T-helper 22 cell (primary cell): ENCODE results near the gene NR4A3.
A peak's percentile ranks its signal among the peaks of the same experiment; 100 is the strongest.

Source experiments
- DNase-seq: peaks from one replicate; pipeline ENCODE4 v3.0.0-alpha.2; 2020; ENCODE audit warnings: low read depth

NR4A3 gene

DNA sequence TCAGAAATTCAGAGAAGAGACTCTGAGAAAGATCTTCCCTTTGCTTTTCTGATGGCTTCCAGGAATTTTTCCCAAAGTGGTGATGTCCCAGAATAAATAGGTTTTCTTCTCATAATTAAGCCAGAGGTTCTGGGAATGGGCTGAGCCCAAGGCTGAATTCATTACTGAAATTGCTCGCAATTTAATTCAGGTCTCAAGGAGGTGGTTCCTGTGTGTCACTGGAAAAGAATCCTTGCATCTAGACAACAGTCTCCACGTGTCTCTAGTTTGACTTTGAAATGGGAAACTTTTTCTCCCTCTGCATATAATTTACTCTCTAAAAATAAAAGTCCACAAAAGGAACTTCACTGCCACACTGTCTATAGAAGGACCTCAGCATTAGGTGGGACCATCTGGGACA lies 57.0 kb downstream of the NR4A3 start:
- no peak for DNase-seq

DNA sequence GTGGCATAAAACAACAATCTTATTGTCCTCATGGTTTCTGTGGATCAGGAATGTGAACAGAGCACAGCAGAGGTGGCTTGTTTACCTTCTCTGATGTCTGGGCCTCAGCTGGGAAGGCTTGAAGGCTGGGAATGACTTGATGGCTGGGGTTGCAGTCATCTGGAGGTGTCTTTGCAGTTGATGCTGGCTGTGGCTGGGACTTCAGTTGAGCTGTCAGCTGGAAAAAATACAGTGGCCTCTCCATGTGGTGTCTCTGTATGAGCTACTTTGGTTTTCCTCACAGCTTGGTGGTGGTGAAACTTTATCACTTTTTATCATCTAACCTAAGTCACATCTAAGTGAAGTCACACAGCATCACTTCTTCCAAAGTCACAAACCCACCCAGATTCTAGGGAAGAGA lies 60.1 kb downstream of the NR4A3 start:
- no peak for DNase-seq

DNA sequence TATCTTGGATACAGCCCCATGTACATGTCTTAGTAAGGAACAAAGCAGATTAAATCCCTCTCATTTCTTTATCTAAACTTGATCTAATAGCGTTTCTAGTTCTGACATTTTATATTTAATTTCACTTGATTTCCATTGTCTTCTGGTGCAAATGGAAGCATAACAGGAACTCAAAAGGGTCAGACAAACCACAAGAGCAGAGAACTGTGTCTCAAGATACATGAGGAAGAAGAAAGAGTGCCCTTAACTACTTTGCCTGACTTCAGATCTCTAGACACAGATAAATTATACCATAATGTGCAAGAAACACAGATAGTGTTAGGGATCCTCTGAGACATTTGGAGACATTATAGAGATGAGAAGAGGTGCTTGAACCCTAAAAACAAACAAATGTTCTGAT lies 64.1 kb downstream of the NR4A3 start:
- no peak for DNase-seq

DNA sequence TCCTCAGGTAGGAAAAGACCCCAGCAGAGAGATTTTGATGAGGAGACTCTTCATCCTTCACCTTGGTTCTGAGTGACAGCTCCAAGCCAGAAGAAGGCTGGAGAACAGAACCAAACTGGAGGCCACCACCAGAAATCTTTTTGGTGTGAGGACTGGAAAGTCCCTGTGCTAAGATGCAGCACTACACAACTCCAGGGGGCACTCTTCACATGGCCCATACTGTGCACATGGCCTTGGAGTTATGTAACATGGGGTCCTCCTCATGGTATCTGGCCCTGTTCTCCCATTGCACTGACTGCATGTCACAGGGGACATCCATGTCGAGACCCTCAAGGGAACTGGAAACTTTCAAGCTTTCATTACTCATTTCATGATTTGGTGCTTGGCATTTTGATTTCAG lies 67.4 kb downstream of the NR4A3 start:
- no peak for DNase-seq

DNA sequence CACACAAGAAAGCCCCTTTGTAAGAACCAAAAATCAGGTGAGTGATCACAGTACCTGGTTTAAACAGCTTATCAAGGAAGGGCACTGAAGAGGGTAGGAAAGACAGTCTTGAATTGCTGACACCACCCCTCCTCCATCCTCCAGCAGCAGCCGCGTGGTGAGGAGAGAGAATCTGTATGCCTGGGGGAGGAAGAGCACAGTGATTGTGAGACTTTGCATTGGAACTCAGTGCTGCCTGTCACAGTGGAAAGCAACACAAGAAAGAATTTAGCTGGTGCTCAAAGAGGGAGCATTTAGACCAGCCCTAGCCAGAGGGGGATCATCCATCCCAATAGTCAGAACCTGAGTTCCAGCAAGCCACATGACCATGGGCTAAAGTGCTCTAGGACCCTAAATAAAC lies 73.1 kb downstream of the NR4A3 start:
- DNase-seq = no peak

DNA sequence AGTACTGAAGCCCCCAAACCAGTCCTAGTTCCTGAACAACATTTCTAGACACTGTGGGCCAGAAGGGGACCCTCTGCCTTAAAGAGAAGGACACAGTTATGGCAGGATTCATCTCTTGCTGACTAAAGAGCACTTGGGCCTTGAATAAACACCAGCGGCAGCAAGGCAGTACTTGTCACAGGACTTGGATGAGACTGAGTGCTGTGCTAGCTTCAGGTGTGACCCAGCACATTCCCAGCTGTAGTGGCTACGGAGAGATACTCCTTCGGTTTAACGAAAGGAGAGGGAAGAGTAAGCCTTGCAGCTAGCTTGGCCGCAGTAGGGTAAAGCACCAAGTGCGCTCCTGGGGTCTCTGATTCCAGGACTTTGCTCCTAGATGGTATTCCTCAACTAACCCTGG lies 73.8 kb downstream of the NR4A3 start:
- DNase-seq = no peak

DNA sequence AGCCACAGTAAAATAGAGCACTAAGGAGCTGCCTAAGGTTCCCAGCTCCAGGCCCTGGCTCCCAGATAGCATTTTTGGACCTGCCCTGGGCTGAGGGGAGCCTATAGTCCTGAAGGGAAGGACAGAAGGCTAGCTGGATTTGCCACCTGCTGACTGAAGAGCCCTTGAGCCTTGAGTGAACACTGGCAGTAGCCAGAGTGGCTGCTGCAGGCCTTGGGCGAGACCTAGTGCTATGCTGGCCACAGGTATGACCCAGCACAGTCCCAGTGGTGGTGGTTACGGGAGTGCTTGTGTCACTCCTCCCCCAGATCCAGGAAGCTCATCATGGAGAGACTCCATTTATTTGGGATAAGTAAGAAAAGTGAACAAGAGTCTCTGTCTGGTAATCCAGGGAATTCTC lies 74.4 kb downstream of the NR4A3 start:
- no peak for DNase-seq

DNA sequence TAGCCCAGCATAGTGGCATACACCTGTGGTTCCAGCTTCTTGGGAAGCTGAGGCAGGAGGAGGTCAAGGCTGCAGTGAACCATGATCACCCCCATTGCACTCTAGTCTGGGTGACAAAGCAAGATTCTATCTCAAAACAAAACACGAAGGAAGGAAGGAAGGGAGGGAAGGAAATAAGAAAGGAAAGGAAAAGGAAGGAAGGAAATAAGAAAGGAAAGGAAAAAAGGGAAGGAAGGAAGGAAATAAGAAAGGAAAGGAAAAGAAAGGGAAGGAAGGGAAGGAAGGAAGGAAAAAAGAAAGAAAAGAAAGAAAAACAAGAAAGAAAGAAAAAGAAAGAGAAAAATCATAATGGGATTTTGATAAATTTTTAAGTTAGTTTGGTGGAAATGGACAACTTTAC lies 81.7 kb downstream of the NR4A3 start:
- DNase-seq = no peak

DNA sequence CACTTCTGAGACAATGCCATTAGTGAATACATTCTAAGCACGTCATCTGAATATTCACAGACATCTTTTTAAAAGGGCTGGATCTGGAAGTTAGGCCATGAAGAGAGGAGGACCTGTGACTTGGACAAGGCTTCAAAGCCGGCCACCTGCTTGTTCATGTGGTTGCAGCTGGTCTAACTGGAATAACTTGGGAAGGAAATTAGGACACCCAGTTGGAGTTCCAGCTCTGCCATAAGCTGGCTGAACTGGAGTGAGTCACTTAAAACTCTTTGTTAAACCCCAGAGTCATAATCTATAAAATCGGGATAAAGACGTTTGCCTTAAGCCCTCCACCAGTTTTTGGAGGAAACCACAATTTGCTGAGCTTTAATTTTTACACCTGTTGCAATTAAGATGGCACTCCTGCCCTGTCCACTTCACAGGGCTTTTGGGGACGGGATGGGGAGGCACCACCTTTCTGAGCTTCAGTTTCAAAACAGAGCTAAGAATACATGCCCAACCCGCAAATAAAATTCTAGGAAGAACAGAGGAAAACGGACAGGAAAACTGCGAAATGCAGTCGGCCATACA lies 84.2 kb downstream of the NR4A3 start:
- DNase-seq = no peak

DNA sequence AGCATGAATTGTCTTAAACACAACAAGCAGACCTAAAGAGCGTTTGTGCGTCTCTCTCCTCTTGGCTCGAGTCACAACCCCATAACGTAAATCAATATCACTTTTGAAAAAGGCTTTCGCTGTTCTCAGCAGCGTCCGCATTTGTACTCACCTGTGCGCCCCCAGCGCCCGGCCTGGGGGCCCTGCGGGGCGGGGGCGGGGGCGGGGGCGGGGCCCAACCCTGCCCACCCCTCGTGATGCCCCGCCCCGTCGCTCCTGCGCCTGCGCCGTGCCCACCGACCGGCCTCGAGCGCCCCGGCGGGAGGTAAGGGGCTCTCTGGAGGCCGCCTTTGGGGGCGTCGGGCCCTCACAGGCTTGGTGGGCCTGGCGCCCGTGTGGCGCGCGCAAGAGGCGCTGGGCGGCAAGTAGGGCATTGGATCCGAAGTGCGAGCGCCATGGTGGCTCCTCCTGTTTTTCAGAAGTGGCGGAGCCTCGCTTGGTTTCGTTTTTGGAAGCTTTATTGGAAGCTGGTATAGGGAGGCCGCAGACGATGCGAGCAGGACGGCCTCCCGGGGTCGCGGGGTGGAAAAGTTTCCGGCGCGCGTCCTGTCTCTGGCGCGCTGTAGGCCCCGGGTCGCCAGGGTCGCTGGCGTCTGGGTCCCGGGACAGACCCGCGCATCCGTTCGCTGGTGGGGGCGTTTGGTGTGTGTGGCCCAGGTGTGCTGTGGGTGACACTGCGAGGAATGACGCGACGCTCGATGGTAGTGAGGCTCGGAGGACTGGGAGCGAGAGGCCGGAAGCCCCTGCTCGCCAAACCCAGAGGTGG lies 84.9 kb downstream of the NR4A3 start, which contains the start of gene STX17:
Gene STX17 (plus strand): TSS at position 252 of the 805 bp plus-strand sequence. CDS start 8,586 bp downstream, outside the sequence.
- peak; percentile 69 for DNase-seq

DNA sequence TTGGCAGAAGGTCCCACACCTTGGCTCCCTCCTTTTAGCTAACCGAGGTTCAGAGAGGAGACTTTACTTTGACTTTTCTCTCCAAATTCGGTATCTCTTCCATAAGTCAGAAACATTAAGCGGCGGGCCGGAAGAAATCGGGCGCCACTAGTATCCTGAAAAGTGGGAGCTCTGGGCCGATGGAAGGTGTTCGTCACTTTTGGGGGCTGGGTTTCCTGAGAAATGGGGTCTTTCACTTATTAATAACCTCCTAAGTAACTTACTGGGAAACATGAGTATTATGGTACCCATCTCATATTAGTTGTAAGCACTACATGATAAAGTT lies 85.5 kb downstream of the NR4A3 start:
- no peak for DNase-seq

DNA sequence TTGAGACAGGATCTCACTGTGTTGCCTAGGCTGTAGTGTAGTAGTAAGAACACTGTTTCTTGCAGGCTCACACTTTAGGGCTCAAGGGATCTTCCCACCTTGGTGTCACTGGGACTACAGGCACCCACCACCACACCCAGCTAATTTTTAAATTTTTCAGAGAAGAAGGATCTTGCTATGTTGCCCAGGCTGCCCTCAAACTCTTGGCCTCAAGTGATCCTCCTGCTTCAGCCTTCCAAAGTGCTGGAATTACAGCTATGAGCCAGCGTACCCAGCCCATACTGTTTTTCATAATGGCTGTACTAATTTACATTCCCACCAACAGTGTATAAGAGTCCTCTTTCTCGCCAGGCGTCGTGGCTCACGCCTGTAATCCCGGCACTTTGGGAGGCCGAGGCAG lies 89.9 kb downstream of the NR4A3 start:
- no peak for DNase-seq
